Measurements from ENCODE around the gene PDE6B. TPM values are rescaled to one million over a fixed set of nuclear protein-coding genes. Genes with fewer than 3 reads are reported as not detected.

PDE6B gene
- total RNA-seq, 6 donors from 2014 or later: 4.2 to 28.3 (median 9.0) TPM

DNA sequence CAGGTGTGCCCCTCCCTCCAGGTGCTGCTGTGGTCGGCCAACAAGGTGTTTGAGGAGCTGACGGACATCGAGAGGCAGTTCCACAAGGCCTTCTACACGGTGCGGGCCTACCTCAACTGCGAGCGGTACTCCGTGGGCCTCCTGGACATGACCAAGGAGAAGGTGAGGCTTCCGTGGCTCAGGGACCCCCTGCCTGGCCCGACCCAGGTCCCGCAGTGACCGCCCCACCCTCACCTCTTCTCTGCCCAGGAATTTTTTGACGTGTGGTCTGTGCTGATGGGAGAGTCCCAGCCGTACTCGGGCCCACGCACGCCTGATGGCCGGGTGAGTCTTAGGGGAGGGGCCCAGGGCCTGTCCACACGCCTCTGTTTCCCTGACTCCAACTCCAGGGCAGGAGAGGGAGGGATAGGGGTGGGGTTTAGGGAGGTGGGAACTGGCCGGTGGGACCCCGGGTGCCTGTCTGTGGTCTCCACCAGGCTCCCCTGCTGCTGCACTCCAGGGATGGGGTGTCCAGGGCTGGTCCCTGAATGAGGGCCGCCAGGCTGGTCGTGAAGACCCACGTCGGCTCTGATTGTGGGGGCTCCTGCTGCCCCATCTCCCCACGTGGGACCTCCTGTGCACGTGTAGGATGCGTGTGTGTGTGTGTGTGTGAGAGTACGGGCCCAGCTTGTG is 28.6 kb downstream of the PDE6B start:
- DNase-seq (no peak), ATAC-seq (ENCODE audit: low FRiP score in 2 of 2) (no peak)
- no peaks in the 10 kb centered on the region for H3K36me3 ChIP-seq
- no peak overlapping the region for H3K27ac ChIP-seq
- no peaks in the 10 kb centered on the region for H3K9me3 ChIP-seq
- 73 to 84% methylated on average over 13 to 25 of the region's 29 CpGs for WGBS, 2 donors
- peaks cover 0 to 8% (median 0%) of the 10 kb centered on the region in 4 donors for H3K4me1 ChIP-seq
- H3K27me3 ChIP-seq: peaks cover 0 to 14% (median 6%) of the 10 kb centered on the region in 4 donors
- no peak overlapping the region for H3K4me3 ChIP-seq
- TF ChIP-seq EP300 (IDR thresholded peaks at IDR 0.05) (no peak), POLR2AphosphoS5 (IDR thresholded peaks at IDR 0.05) (no peak), POLR2A (IDR thresholded peaks at IDR 0.05) (no peak)
- TF ChIP-seq, protein P1, sequence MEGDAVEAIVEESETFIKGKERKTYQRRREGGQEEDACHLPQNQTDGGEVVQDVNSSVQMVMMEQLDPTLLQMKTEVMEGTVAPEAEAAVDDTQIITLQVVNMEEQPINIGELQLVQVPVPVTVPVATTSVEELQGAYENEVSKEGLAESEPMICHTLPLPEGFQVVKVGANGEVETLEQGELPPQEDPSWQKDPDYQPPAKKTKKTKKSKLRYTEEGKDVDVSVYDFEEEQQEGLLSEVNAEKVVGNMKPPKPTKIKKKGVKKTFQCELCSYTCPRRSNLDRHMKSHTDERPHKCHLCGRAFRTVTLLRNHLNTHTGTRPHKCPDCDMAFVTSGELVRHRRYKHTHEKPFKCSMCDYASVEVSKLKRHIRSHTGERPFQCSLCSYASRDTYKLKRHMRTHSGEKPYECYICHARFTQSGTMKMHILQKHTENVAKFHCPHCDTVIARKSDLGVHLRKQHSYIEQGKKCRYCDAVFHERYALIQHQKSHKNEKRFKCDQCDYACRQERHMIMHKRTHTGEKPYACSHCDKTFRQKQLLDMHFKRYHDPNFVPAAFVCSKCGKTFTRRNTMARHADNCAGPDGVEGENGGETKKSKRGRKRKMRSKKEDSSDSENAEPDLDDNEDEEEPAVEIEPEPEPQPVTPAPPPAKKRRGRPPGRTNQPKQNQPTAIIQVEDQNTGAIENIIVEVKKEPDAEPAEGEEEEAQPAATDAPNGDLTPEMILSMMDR (IDR thresholded peaks at IDR 0.05): no peak

DNA sequence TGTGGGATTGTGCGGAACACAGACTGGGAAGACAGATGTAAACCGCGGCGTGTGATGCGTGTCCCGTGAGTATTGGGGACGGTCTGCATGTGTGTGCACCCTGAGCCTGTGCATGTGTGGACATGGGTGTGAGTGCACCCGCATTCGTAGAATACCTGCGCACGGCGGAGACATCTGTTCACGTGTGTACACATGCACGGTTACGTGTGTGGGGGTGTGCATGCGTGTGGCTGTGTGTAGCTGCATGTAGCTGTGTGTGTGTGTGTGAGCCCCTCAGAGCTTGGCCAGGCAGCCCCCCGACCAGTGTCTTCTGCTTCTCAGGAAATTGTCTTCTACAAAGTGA is 29.1 kb downstream of the PDE6B start:
- whole genome bisulfite sequencing, 2 donors: 92 to 93% methylated on average over 16 to 17 of the region's 17 CpGs

GRCh38 chr4:654871-655463 is 29.6 kb downstream of the PDE6B start:
- Histone ChIP-seq H3K27ac (no peak overlapping the region), H3K4me3 (no peak overlapping the region), H3K9me3 (no peaks in the 10 kb centered on the region), H3K4me1 (peaks cover 0 to 8% (median 0%) of the 10 kb centered on the region in 4 donors), H3K36me3 (no peaks in the 10 kb centered on the region), H3K27me3 (peaks cover 0 to 14% (median 6%) of the 10 kb centered on the region in 4 donors)
- peak in 1 of 2 donors; percentile 65 for DNase-seq
- WGBS, 2 donors: 50 to 51% methylated on average over 5 to 17 of the region's 17 CpGs
- ATAC-seq (ENCODE audit: low FRiP score in 2 of 2): no peak
- TF ChIP-seq EP300 (IDR thresholded peaks at IDR 0.05) (no peak), POLR2AphosphoS5 (IDR thresholded peaks at IDR 0.05) (no peak), POLR2A (IDR thresholded peaks at IDR 0.05) (no peak)
- TF ChIP-seq, protein P1 (IDR thresholded peaks at IDR 0.05): no peak

More for the DNA sequence above, 29.1 kb downstream of the PDE6B start:
- H3K36me3 ChIP-seq: no peaks in the 10 kb centered on the region
- H3K9me3 ChIP-seq: no peaks in the 10 kb centered on the region
- no peak for ATAC-seq (ENCODE audit: low FRiP score in 2 of 2)
- peaks cover 0 to 8% (median 0%) of the 10 kb centered on the region in 4 donors for H3K4me1 ChIP-seq
- no peak for DNase-seq
- H3K27me3 ChIP-seq: peaks cover 0 to 14% (median 6%) of the 10 kb centered on the region in 4 donors
- TF ChIP-seq POLR2AphosphoS5 (IDR thresholded peaks at IDR 0.05) (no peak), POLR2A (IDR thresholded peaks at IDR 0.05) (no peak), EP300 (IDR thresholded peaks at IDR 0.05) (no peak)
- TF ChIP-seq, protein P1 (IDR thresholded peaks at IDR 0.05): no peak
- no peak overlapping the region for H3K4me3 ChIP-seq
- no peak overlapping the region for H3K27ac ChIP-seq

DNA sequence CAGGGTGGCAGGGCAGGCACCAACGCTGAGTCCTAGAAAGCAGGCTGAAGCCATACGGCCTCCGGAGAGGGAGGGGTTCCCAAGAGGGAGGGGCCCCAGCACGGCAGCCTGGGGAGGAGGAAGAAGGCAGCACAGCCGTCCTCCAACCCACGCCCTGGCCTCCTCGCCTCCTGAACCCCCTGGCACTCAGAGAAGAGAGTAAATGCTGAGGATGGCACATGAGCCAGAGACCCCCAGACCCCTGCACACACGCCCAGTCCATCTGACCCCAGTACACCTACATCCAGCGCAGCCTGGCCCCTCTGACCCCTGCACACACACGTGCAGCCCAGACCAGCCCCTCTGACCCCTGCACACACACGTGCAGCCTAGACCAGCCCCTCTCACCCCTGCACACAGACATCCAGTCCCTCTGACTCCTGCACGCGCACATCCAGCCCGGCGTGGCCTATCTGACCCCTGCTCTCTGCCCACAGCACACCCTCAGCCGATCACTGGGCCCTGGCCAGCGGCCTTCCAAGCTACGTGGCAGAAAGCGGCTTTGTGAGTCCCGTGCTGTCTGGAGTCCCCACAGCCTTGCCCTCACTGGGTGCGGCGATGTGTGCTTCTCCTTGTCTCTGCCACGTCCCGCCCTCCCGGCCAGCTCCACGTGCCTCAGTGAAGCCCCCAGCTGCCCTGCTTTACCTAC is 30.2 kb downstream of the PDE6B start:
- no peak for ATAC-seq (ENCODE audit: low FRiP score in 2 of 2)
- Histone ChIP-seq H3K9me3 (no peaks in the 10 kb centered on the region), H3K27me3 (peaks cover 0 to 14% (median 3%) of the 10 kb centered on the region in 4 donors), H3K4me1 (peaks cover 0 to 7% (median 0%) of the 10 kb centered on the region in 4 donors), H3K27ac (no peak overlapping the region), H3K4me3 (no peak overlapping the region), H3K36me3 (no peaks in the 10 kb centered on the region)
- 66 to 69% methylated on average over 21 to 26 of the region's 26 CpGs for WGBS, 2 donors
- TF ChIP-seq POLR2A (IDR thresholded peaks at IDR 0.05): no peak
- no peak for TF ChIP-seq EP300 (IDR thresholded peaks at IDR 0.05)
- TF ChIP-seq, protein P1 (IDR thresholded peaks at IDR 0.05): no peak
- no peak for TF ChIP-seq POLR2AphosphoS5 (IDR thresholded peaks at IDR 0.05)
- DNase-seq: peak in 1 of 2 donors; percentile 61

Data from upper lobe of left lung (tissue), 6 donors.